Measurements from ENCODE around the gene LUC7L. TPM values are rescaled to one million over a fixed set of nuclear protein-coding genes. Genes with fewer than 3 reads are reported as not detected.

Gene LUC7L
- total RNA-seq, 1 experiment from 2014 or later = 137 TPM

DNA sequence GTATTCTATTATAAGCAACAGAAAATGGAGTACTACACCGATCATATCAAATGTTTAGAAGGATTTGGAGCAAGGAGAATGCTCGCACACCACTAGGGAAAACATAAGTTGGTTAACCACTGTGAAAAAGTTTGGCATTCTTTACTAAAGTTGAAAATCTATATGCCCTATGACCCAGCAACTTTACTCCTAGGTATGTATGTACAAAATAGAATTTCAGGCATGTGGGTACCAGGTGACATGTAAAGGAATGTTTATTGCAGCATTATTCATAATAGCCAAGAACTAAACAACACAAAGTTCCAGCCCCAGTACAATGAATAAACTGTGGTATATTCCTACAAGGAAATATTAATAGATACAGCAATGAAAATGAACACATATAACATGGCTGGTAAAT, 82.6 kb downstream of the LUC7L start:
- Histone ChIP-seq H3K9ac (ENCODE audit: extremely low read depth, insufficient read length, low read length) (no peak overlapping the region), H2AK5ac (ENCODE audit: insufficient read length, low read length) (no peak overlapping the region), H3K4ac (ENCODE audit: low read depth, low read length) (no peak overlapping the region), H3K4me1 (ENCODE audit: insufficient read depth, low read length) (no peaks in the 10 kb centered on the region), H4K5ac (ENCODE audit: insufficient read length, low read depth, low read length) (no peak overlapping the region), H3K23me2 (ENCODE audit: insufficient read length, low read depth, low read length, poor library complexity, severe bottlenecking) (no peaks in the 10 kb centered on the region), H3K9me3 (ENCODE audit: control insufficient read depth, low read depth, low read length) (no peaks in the 10 kb centered on the region), H2BK20ac (ENCODE audit: low read depth, low read length, poor library complexity, severe bottlenecking) (no peak overlapping the region), H3T11ph (ENCODE audit: low read length) (no peak overlapping the region), H3K79me1 (ENCODE audit: insufficient read depth, low read depth, low read length, poor library complexity, severe bottlenecking) (no peaks in the 10 kb centered on the region), H3K4me2 (ENCODE audit: insufficient read depth, insufficient read length, low read length) (no peak overlapping the region), H2BK120ac (ENCODE audit: low read depth, low read length, poor library complexity, severe bottlenecking) (no peak overlapping the region), H4K91ac (ENCODE audit: insufficient read length, low read depth, low read length) (no peak overlapping the region), H3K56ac (ENCODE audit: insufficient read length, low read depth, low read length) (no peak overlapping the region), H3K14ac (ENCODE audit: insufficient read depth, low read length) (no peak overlapping the region), H3K23ac (ENCODE audit: insufficient read length, low read depth, low read length) (no peak overlapping the region), H2BK5ac (ENCODE audit: insufficient read length, low read length) (no peak overlapping the region), H2AFZ (ENCODE audit: low read length) (no peak overlapping the region), H3K18ac (ENCODE audit: insufficient read length, low read depth, low read length) (no peak overlapping the region), H2BK12ac (ENCODE audit: insufficient read length, low read depth, low read length) (no peak overlapping the region), H2BK15ac (ENCODE audit: low read depth, low read length) (no peak overlapping the region), H3K79me2 (ENCODE audit: insufficient read depth, low read length) (no peaks in the 10 kb centered on the region), H4K20me1 (ENCODE audit: control insufficient read depth, insufficient read depth, insufficient read length) (no peaks in the 10 kb centered on the region), H3K27me3 (ENCODE audit: insufficient read depth, low read length) (no peaks in the 10 kb centered on the region; the same call in 1 of the 2 replicates), H3K27ac (ENCODE audit: insufficient read length, low read depth, low read length) (no peak overlapping the region), H4K8ac (replicated peaks; ENCODE audit: insufficient read length, low read depth, low read length) (no peak overlapping the region)
- WGBS (ENCODE audit: extremely low coverage, insufficient read length, low lambda C conversion rate) = no CpG with 5 or more reads among the region's 2 CpGs
- DNase-seq = no peak
- no peaks in the 10 kb centered on the region for H3K4me1 Mint-ChIP-seq
- no peak overlapping the region for H3K27ac Mint-ChIP-seq
- H3K4me3 Mint-ChIP-seq = no peak overlapping the region
- no peaks in the 10 kb centered on the region; a peak in 1 of 7 replicates for H3K36me3 Mint-ChIP-seq (ENCODE audit: insufficient read depth in 1 of 3, low read depth in 3 of 3)
- TF ChIP-seq, protein P1, sequence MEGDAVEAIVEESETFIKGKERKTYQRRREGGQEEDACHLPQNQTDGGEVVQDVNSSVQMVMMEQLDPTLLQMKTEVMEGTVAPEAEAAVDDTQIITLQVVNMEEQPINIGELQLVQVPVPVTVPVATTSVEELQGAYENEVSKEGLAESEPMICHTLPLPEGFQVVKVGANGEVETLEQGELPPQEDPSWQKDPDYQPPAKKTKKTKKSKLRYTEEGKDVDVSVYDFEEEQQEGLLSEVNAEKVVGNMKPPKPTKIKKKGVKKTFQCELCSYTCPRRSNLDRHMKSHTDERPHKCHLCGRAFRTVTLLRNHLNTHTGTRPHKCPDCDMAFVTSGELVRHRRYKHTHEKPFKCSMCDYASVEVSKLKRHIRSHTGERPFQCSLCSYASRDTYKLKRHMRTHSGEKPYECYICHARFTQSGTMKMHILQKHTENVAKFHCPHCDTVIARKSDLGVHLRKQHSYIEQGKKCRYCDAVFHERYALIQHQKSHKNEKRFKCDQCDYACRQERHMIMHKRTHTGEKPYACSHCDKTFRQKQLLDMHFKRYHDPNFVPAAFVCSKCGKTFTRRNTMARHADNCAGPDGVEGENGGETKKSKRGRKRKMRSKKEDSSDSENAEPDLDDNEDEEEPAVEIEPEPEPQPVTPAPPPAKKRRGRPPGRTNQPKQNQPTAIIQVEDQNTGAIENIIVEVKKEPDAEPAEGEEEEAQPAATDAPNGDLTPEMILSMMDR (conservative IDR thresholded peaks at IDR 0.05) = no peak
- H3K27me3 Mint-ChIP-seq (ENCODE audit: low read depth) = peaks cover 42% of the 10 kb centered on the region
- H3K9me3 Mint-ChIP-seq = no peaks in the 10 kb centered on the region
